ENCODE results near the gene PRKCZ. TPM values are rescaled to one million over a fixed set of nuclear protein-coding genes. Genes with fewer than 3 reads are reported as not detected.

Gene PRKCZ
- polyA plus RNA-seq, 1 of the 3 experiments (the other 2 are of a cell fraction) = 24.2 TPM

GRCh38 chr1:2067393-2067792 lies 17.2 kb downstream of the PRKCZ start:
- ChIA-PET POLR2A (no interaction called here), CTCF (interaction anchor here (1.1 kb wide), 1 partner anchor 161 kb away, joined by 3 read pairs; no protein-coding TSS in a partner anchor)
- H3K9me3 ChIP-seq = no peaks in the 10 kb centered on the region
- no peak overlapping the region for H3K4me2 ChIP-seq
- no peak overlapping the region for H3K9ac ChIP-seq
- no peaks in the 10 kb centered on the region for H3K27me3 ChIP-seq (ENCODE audit: insufficient read depth)
- DNase-seq = no peak
- H3K79me2 ChIP-seq (ENCODE audit: insufficient read depth) = no peaks in the 10 kb centered on the region; the same call in 1 of the 2 replicates
- no peak overlapping the region for H3K4me3 ChIP-seq (ENCODE audit: low read depth in 2 of 2, low read length in 1 of 2)
- 89% methylated on average over 14 of the region's 21 CpGs for WGBS (ENCODE audit: low lambda C conversion rate)
- no peak for TF ChIP-seq POLR2AphosphoS5 (IDR thresholded peaks at IDR 0.05; ENCODE audit: low read depth, low read length)
- no peak for TF ChIP-seq USF2 (IDR thresholded peaks at IDR 0.05; ENCODE audit: borderline replicate concordance, low read depth, low read length)
- TF ChIP-seq RCOR1 (IDR thresholded peaks at IDR 0.05; ENCODE audit: low read length) = no peak
- no peak for TF ChIP-seq TCF12 (IDR thresholded peaks at IDR 0.05)
- no peak for TF ChIP-seq EP300 (IDR thresholded peaks at IDR 0.05; ENCODE audit: borderline replicate concordance in 1 of 2, low read depth in 1 of 2, low read length in 1 of 2)
- TF ChIP-seq, protein P1, sequence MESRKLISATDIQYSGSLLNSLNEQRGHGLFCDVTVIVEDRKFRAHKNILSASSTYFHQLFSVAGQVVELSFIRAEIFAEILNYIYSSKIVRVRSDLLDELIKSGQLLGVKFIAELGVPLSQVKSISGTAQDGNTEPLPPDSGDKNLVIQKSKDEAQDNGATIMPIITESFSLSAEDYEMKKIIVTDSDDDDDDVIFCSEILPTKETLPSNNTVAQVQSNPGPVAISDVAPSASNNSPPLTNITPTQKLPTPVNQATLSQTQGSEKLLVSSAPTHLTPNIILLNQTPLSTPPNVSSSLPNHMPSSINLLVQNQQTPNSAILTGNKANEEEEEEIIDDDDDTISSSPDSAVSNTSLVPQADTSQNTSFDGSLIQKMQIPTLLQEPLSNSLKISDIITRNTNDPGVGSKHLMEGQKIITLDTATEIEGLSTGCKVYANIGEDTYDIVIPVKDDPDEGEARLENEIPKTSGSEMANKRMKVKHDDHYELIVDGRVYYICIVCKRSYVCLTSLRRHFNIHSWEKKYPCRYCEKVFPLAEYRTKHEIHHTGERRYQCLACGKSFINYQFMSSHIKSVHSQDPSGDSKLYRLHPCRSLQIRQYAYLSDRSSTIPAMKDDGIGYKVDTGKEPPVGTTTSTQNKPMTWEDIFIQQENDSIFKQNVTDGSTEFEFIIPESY (IDR thresholded peaks at IDR 0.05; ENCODE audit: borderline replicate concordance, low read depth) = no peak
- TF ChIP-seq IRF3 (IDR thresholded peaks at IDR 0.05; ENCODE audit: low read depth, low read length) = no peak
- no peak for TF ChIP-seq NFIC (IDR thresholded peaks at IDR 0.05; ENCODE audit: borderline replicate concordance)
- TF ChIP-seq TEAD4 (IDR thresholded peaks at IDR 0.05; ENCODE audit: borderline replicate concordance, insufficient read depth) = no peak
- TF ChIP-seq MXI1 (IDR thresholded peaks at IDR 0.05; ENCODE audit: low read depth, low read length) = no peak
- no peaks in the 10 kb centered on the region for H3K9me2 ChIP-seq
- H2AFZ ChIP-seq (ENCODE audit: low read depth) = no peak overlapping the region
- no peak overlapping the region for H3K27ac ChIP-seq (ENCODE audit: low read depth in 2 of 2, low read length in 1 of 2)
- no peaks in the 10 kb centered on the region for H3K4me1 ChIP-seq (ENCODE audit: control insufficient read depth in 1 of 2, insufficient read depth in 2 of 2, low read depth in 1 of 2, low read length in 1 of 2)
- no peaks in the 10 kb centered on the region for H4K20me1 ChIP-seq (ENCODE audit: insufficient read depth)
- peaks cover 0 to 4% of the 10 kb centered on the region in 2 experiments for H3K36me3 ChIP-seq (replicated peaks in 1 of 2; ENCODE audit: control insufficient read depth in 1 of 2, insufficient read depth in 2 of 2, low read length in 1 of 2)
- H3F3A ChIP-seq (replicated peaks; ENCODE audit: insufficient read depth) = no peaks in the 10 kb centered on the region

DNA sequence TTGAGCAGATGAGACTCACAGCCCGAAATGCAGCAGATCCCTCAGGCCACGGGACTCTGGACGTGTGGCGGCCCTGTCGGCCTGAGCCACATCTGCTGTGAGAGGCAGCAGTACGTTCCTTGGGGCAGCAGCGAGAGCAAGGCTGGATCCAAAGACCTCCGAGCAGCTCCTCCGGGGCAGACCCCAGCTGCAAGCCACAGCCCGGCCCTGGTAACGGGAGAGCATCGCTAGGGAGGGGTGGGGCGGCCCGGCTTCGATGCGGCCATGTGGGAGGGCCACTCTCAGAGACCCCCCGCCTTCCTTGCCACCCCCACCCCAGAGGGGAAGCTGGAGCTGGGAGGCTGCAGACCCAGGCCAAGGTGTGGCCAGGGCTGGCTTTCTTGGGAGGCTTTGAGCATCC lies 17.8 kb downstream of the PRKCZ start:
- H4K20me1 ChIP-seq (ENCODE audit: insufficient read depth) = no peaks in the 10 kb centered on the region
- no peaks in the 10 kb centered on the region for H3K27me3 ChIP-seq (ENCODE audit: insufficient read depth)
- no peaks in the 10 kb centered on the region for H3F3A ChIP-seq (replicated peaks; ENCODE audit: insufficient read depth)
- H3K36me3 ChIP-seq (replicated peaks in 1 of 2; ENCODE audit: control insufficient read depth in 1 of 2, insufficient read depth in 2 of 2, low read length in 1 of 2) = peaks cover 0 to 4% of the 10 kb centered on the region in 2 experiments
- H3K9ac ChIP-seq = no peak overlapping the region
- no peak overlapping the region for H3K4me2 ChIP-seq
- WGBS (ENCODE audit: low lambda C conversion rate) = 87% methylated on average over 7 of the region's 17 CpGs
- no peak overlapping the region for H2AFZ ChIP-seq (ENCODE audit: low read depth)
- no peak for DNase-seq
- no peaks in the 10 kb centered on the region for H3K9me2 ChIP-seq
- H3K4me3 ChIP-seq (ENCODE audit: low read depth in 2 of 2, low read length in 1 of 2) = no peak overlapping the region
- no peaks in the 10 kb centered on the region; the same call in 1 of the 2 replicates for H3K79me2 ChIP-seq (ENCODE audit: insufficient read depth)
- no peak overlapping the region for H3K27ac ChIP-seq (ENCODE audit: low read depth in 2 of 2, low read length in 1 of 2)
- no peaks in the 10 kb centered on the region for H3K9me3 ChIP-seq
- H3K4me1 ChIP-seq (ENCODE audit: control insufficient read depth in 1 of 2, insufficient read depth in 2 of 2, low read depth in 1 of 2, low read length in 1 of 2) = peaks cover 0 to 1% of the 10 kb centered on the region in 2 experiments; a peak in 1 of 4 replicates
- ChIA-PET CTCF (no interaction called here), POLR2A (no interaction called here)
- TF ChIP-seq GATA2 (CRISPR knock-in tag; IDR thresholded peaks at IDR 0.05) (no peak), CTCF (IDR thresholded peaks at IDR 0.05) (no peak), SMC3 (IDR thresholded peaks at IDR 0.05; ENCODE audit: low read depth, low read length) (no peak), FOXJ3 (CRISPR knock-in tag; IDR thresholded peaks at IDR 0.05) (no peak), ELF1 (IDR thresholded peaks at IDR 0.05) (no peak), GABPA (IDR thresholded peaks at IDR 0.05; ENCODE audit: low read depth) (no peak), FOSL2 (IDR thresholded peaks at IDR 0.05; ENCODE audit: borderline replicate concordance, low read depth) (no peak), YY1 (IDR thresholded peaks at IDR 0.05; ENCODE audit: low read depth) (no peak), MXI1 (IDR thresholded peaks at IDR 0.05; ENCODE audit: low read depth, low read length) (no peak)
- TF ChIP-seq, protein P2, sequence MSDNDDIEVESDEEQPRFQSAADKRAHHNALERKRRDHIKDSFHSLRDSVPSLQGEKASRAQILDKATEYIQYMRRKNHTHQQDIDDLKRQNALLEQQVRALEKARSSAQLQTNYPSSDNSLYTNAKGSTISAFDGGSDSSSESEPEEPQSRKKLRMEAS (IDR thresholded peaks at IDR 0.05; ENCODE audit: low read depth) = no peak

Measured in SK-N-SH (cell line).